H9 (cell line): ENCODE results near the gene USP3. TPM values are rescaled to one million over a fixed set of nuclear protein-coding genes. Genes with fewer than 3 reads are reported as not detected.

ENCODE experiments used
- DNase-seq: peaks from one replicate; pipeline ENCODE4 v3.0.0-alpha.2; 2017
- H2AFZ ChIP-seq: one replicate; pipeline ENCODE4 v1.6.1; 2013; ENCODE audit warnings: mild to moderate bottlenecking, low read length, control low read depth, moderate library complexity
- H2AK5ac ChIP-seq: 2 replicates; pipeline ENCODE4 v1.6.1; 2013; ENCODE audit warnings: low read length, control low read depth, mixed read lengths; ENCODE audit not compliant: insufficient read length
- H2BK120ac ChIP-seq: one replicate; pipeline ENCODE4 v1.6.1; 2013; ENCODE audit warnings: low read depth, mild to moderate bottlenecking, low read length, control low read depth, inconsistent platforms; ENCODE audit not compliant: poor library complexity, severe bottlenecking
- H2BK12ac ChIP-seq: 2 replicates; pipeline ENCODE4 v1.6.1; 2013; ENCODE audit warnings: low read length, control low read depth, mixed read lengths, low read depth; ENCODE audit not compliant: insufficient read length
- H2BK15ac ChIP-seq: 2 replicates; pipeline ENCODE4 v1.6.1; 2013; ENCODE audit warnings: low read depth, low read length, control low read depth
- H2BK20ac ChIP-seq: one replicate; pipeline ENCODE4 v1.6.1; 2013; ENCODE audit warnings: low read depth, mild to moderate bottlenecking, low read length, control low read depth, inconsistent platforms; ENCODE audit not compliant: poor library complexity, severe bottlenecking
- H2BK5ac ChIP-seq: 2 replicates; pipeline ENCODE4 v1.6.1; 2013; ENCODE audit warnings: low read length, control low read depth, mixed read lengths; ENCODE audit not compliant: insufficient read length
- H3K14ac ChIP-seq: 2 replicates; pipeline ENCODE4 v1.6.1; 2013; ENCODE audit warnings: low read length, control low read depth; ENCODE audit not compliant: insufficient read depth
- H3K18ac ChIP-seq: 2 replicates; pipeline ENCODE4 v1.6.1; 2013; ENCODE audit warnings: low read depth, mild to moderate bottlenecking, mixed read lengths, low read length, control low read depth; ENCODE audit not compliant: insufficient read length
- H3K23ac ChIP-seq: 2 replicates; pipeline ENCODE4 v1.6.1; 2013; ENCODE audit warnings: low read length, control low read depth, mixed read lengths, low read depth; ENCODE audit not compliant: insufficient read length
- H3K23me2 ChIP-seq: 2 replicates; pipeline ENCODE4 v1.6.1; 2013; ENCODE audit warnings: low read depth, mild to moderate bottlenecking, mixed read lengths, low read length, control low read depth; ENCODE audit not compliant: insufficient read length, poor library complexity, severe bottlenecking
- H3K27ac ChIP-seq: 2 replicates; pipeline ENCODE4 v1.5.1; 2013; ENCODE audit warnings: low read length, control low read depth, mixed read lengths, low read depth; ENCODE audit not compliant: insufficient read length
- H3K27me3 ChIP-seq: 2 replicates; pipeline ENCODE4 v1.6.1; 2013; ENCODE audit warnings: low read length, control low read depth, inconsistent platforms; ENCODE audit not compliant: insufficient read depth
- H3K4ac ChIP-seq: 2 replicates; pipeline ENCODE4 v1.6.1; 2013; ENCODE audit warnings: low read depth, mild to moderate bottlenecking, control low read depth, inconsistent platforms, low read length, moderate library complexity
- H3K4me1 ChIP-seq: 2 replicates; pipeline ENCODE4 v1.6.1; 2013; ENCODE audit warnings: low read length, control low read depth, inconsistent platforms; ENCODE audit not compliant: insufficient read depth
- H3K4me2 ChIP-seq: 2 replicates; pipeline ENCODE4 v1.6.1; 2013; ENCODE audit warnings: low read length, control low read depth, mixed read lengths; ENCODE audit not compliant: insufficient read length, insufficient read depth
- H3K56ac ChIP-seq: 2 replicates; pipeline ENCODE4 v1.6.1; 2013; ENCODE audit warnings: low read depth, mild to moderate bottlenecking, mixed read lengths, low read length, control low read depth; ENCODE audit not compliant: insufficient read length
- H3K79me1 ChIP-seq: 2 replicates; pipeline ENCODE4 v1.6.1; 2013; ENCODE audit warnings: low read depth, mild to moderate bottlenecking, moderate library complexity, low read length, control low read depth, inconsistent platforms; ENCODE audit not compliant: insufficient read depth, poor library complexity, severe bottlenecking
- H3K79me2 ChIP-seq: 2 replicates; pipeline ENCODE4 v1.6.1; 2013; ENCODE audit warnings: low read length, control low read depth, inconsistent platforms; ENCODE audit not compliant: insufficient read depth
- H3K9ac ChIP-seq: 2 replicates; pipeline ENCODE4 v1.6.1; 2013; ENCODE audit warnings: low read length, control low read depth, mixed read lengths; ENCODE audit not compliant: insufficient read length; ENCODE audit errors: extremely low read depth
- H3K9me3 ChIP-seq: one replicate; pipeline ENCODE4 v1.6.1; 2013; ENCODE audit warnings: low read depth, low read length, inconsistent platforms; ENCODE audit not compliant: control insufficient read depth
- H3T11ph ChIP-seq: one replicate; pipeline ENCODE4 v1.6.1; 2013; ENCODE audit warnings: mild to moderate bottlenecking, low read length, control low read depth, inconsistent platforms
- H4K20me1 ChIP-seq: one replicate; pipeline ENCODE4 v1.6.1; 2013; ENCODE audit not compliant: control insufficient read depth, insufficient read length, insufficient read depth
- H4K5ac ChIP-seq: 2 replicates; pipeline ENCODE4 v1.6.1; 2013; ENCODE audit warnings: low read depth, mild to moderate bottlenecking, mixed read lengths, low read length, control low read depth; ENCODE audit not compliant: insufficient read length
- H4K8ac ChIP-seq: replicated peaks from 2 replicates; pipeline ENCODE4 v1.6.1; 2013; ENCODE audit warnings: low read length, control low read depth, mixed read lengths, low read depth; ENCODE audit not compliant: insufficient read length
- H4K91ac ChIP-seq: 2 replicates; pipeline ENCODE4 v1.6.1; 2013; ENCODE audit warnings: low read depth, mild to moderate bottlenecking, moderate library complexity, mixed read lengths, low read length, control low read depth; ENCODE audit not compliant: insufficient read length
- H3K27ac Mint-ChIP-seq, 3 experiments: 2 replicates in 2 of 3; 3 replicates in 1 of 3; pipeline ENCODE4 v1.8.0; 2020 to 2021; ENCODE audit warnings: mixed read lengths in 3 of 3, mild to moderate bottlenecking in 1 of 3, moderate library complexity in 1 of 3
- H3K27me3 Mint-ChIP-seq: 2 replicates; pipeline ENCODE4 v1.8.0; 2021; ENCODE audit warnings: low read depth, mild to moderate bottlenecking, moderate library complexity, mixed read lengths
- H3K36me3 Mint-ChIP-seq, 3 experiments: 2 replicates in 2 of 3; 3 replicates in 1 of 3; pipeline ENCODE4 v1.8.0; 2020 to 2021; ENCODE audit warnings: low read depth in 3 of 3, mixed read lengths in 3 of 3; ENCODE audit not compliant: insufficient read depth in 1 of 3
- H3K4me1 Mint-ChIP-seq, 2 experiments: 2 replicates each; pipeline ENCODE4 v1.8.0; 2020; ENCODE audit warnings: mixed read lengths in 2 of 2
- H3K4me3 Mint-ChIP-seq, 2 experiments: 2 replicates in 1 of 2; 3 replicates in 1 of 2; pipeline ENCODE4 v1.8.0; 2020 to 2021; ENCODE audit warnings: mild to moderate bottlenecking in 2 of 2, mixed read lengths in 2 of 2, moderate library complexity in 1 of 2
- H3K9me3 Mint-ChIP-seq, 2 experiments: 2 replicates in 1 of 2; 3 replicates in 1 of 2; pipeline ENCODE4 v1.8.0; 2020; ENCODE audit warnings: mild to moderate bottlenecking in 2 of 2, mixed read lengths in 2 of 2, moderate library complexity in 1 of 2
- WGBS: extraction: QIAGEN DNeasy Blood & Tissue Kit; methylation state at CpG from one replicate; pipeline ENCODE4 v1.1.7; 2013; ENCODE audit warnings: missing lambda C conversion rate, low lambda C conversion rate, mixed read lengths; ENCODE audit not compliant: insufficient read length; ENCODE audit errors: extremely low coverage; 5-methylcytosine and 5-hydroxymethylcytosine counted together
- total RNA-seq: library from RNA; stranded (reverse); gene quantifications from 2 replicates; pipeline ENCODE4 v1.2.1, GENCODE V29; 2021
- TF ChIP-seq, protein P1 (sequence below): fragments of 200-600 bp; sonication (generic); conservative IDR thresholded peaks from 3 replicates; pipeline ENCODE4 v1.8.0; 2021; ENCODE audit warnings: antibody characterized with exemption, mild to moderate bottlenecking

Gene USP3
- total RNA-seq, 1 experiment from 2014 or later, result 14.2 TPM

DNA sequence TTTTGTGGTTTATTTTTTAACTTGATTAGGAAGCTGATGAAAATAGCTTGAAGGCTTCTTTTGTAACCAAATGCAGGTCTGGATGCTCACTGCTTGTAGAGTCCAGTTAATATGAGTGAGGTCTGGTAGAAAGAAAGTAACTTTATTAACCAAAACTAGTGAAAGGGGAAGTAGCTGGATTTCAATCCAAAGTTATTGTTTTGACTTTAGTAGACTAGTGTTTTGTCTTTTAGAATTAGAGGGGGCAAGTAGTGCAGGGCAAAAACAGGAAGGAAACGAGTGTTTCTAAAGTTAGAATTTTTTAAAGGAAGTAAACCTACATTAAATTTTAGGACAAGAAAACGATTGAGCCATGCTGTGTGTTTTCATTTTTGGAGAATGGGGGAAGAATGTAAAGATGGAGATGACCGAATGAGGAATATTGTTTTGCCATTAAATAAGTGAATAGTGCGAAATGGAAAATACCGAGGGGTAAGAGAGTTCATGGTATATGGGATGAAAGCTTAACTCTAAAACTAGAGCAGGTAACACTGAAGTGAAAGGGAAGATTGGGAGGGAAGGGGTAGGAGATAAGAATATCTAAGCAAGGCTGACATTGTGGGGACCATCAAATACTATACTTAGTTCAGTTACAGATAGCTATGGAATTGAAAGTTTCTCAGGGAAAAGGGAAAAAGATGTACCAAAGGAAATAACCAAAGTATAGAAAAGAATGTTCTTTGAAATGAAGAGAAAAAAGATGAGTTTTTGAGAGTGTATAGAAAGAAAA is 40.0 kb downstream of the USP3 start:
- 100% methylated on average over 2 of the region's 5 CpGs for WGBS
- Histone ChIP-seq H2BK5ac (no peak overlapping the region), H3K9me3 (no peaks in the 10 kb centered on the region), H3K14ac (no peak overlapping the region), H3K23me2 (no peaks in the 10 kb centered on the region), H3K18ac (no peak overlapping the region), H3K27me3 (no peaks in the 10 kb centered on the region), H3K4me1 (peaks cover 4% of the 10 kb centered on the region; the same call in 1 of the 2 replicates), H4K91ac (no peak overlapping the region), H2BK120ac (no peak overlapping the region), H4K8ac (no peak overlapping the region), H3K9ac (no peak overlapping the region), H2BK12ac (no peak overlapping the region), H2BK20ac (no peak overlapping the region), H3K79me1 (no peaks in the 10 kb centered on the region), H2BK15ac (no peak overlapping the region), H4K20me1 (no peaks in the 10 kb centered on the region), H3K56ac (no peak overlapping the region), H3K27ac (no peak overlapping the region), H3T11ph (no peak overlapping the region), H2AFZ (no peak overlapping the region), H3K4ac (no peak overlapping the region), H3K4me2 (no peak overlapping the region), H4K5ac (no peak overlapping the region), H2AK5ac (no peak overlapping the region), H3K79me2 (no peaks in the 10 kb centered on the region), H3K23ac (no peak overlapping the region)
- TF ChIP-seq, protein P1, sequence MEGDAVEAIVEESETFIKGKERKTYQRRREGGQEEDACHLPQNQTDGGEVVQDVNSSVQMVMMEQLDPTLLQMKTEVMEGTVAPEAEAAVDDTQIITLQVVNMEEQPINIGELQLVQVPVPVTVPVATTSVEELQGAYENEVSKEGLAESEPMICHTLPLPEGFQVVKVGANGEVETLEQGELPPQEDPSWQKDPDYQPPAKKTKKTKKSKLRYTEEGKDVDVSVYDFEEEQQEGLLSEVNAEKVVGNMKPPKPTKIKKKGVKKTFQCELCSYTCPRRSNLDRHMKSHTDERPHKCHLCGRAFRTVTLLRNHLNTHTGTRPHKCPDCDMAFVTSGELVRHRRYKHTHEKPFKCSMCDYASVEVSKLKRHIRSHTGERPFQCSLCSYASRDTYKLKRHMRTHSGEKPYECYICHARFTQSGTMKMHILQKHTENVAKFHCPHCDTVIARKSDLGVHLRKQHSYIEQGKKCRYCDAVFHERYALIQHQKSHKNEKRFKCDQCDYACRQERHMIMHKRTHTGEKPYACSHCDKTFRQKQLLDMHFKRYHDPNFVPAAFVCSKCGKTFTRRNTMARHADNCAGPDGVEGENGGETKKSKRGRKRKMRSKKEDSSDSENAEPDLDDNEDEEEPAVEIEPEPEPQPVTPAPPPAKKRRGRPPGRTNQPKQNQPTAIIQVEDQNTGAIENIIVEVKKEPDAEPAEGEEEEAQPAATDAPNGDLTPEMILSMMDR, result no peak
- Mint-ChIP-seq H3K27ac (peak overlapping the region in 2 of 3 experiments; percentile 11 to 45; a peak in 3 of 7 replicates), H3K27me3 (no peaks in the 10 kb centered on the region), H3K4me1 (peaks cover 16 to 21% of the 10 kb centered on the region in 2 experiments), H3K4me3 (no peak overlapping the region), H3K9me3 (no peaks in the 10 kb centered on the region), H3K36me3 (no peaks in the 10 kb centered on the region; a peak in 1 of 7 replicates)
- no peak for DNase-seq
